Panc1 (cell line): ENCODE measurements around the gene ZHX3.

Experiments used
- POLR2AphosphoS5 ChIP-seq: IDR thresholded peaks from 2 replicates; pipeline ENCODE4 v1.6.1; 2012; ENCODE audit warnings: mild to moderate bottlenecking, low read depth, low read length, moderate library complexity
- TCF7L2 ChIP-seq: IDR thresholded peaks from 2 replicates; pipeline ENCODE4 v1.6.1; 2011; ENCODE audit warnings: mild to moderate bottlenecking, low read depth, low read length, inconsistent platforms
- TF ChIP-seq, protein P1 (sequence below): fragments of 450-650 bp; IDR thresholded peaks from 2 replicates; pipeline ENCODE4 v1.5.1; 2017; ENCODE audit warnings: mild to moderate bottlenecking
- TF ChIP-seq, protein P2 (sequence below), 2 experiments: IDR thresholded peaks; 2 replicates each; pipeline ENCODE4 v1.6.1; 2011 to 2012; ENCODE audit warnings: low read depth in 2 of 2, control low read depth in 1 of 2, low read length in 1 of 2, mild to moderate bottlenecking in 1 of 2, moderate library complexity in 1 of 2; ENCODE audit not compliant: insufficient read depth in 1 of 2

DNA sequence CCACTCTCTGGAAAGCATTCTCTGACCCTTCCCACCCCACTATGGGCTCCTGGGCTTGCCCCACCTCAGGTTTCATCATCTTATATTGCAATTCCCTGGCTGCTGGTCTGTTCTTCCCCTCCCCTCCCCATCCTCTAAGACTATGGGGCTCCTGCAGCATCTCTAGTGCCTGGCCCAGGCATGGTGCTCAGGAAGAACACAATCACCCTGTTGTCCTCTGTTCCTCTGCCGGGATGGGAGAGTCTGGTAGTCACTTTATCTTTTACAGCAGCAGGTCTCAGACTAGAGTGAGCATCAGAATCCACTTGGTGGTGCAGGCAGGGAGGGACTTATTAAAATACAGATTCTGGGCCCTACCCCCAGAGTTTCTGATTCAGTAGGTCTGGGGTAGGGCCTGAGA, 18.1 kb upstream of the ZHX3 start:
- TF ChIP-seq TCF7L2, result no peak
- TF ChIP-seq POLR2AphosphoS5, result no peak
- TF ChIP-seq, protein P1, sequence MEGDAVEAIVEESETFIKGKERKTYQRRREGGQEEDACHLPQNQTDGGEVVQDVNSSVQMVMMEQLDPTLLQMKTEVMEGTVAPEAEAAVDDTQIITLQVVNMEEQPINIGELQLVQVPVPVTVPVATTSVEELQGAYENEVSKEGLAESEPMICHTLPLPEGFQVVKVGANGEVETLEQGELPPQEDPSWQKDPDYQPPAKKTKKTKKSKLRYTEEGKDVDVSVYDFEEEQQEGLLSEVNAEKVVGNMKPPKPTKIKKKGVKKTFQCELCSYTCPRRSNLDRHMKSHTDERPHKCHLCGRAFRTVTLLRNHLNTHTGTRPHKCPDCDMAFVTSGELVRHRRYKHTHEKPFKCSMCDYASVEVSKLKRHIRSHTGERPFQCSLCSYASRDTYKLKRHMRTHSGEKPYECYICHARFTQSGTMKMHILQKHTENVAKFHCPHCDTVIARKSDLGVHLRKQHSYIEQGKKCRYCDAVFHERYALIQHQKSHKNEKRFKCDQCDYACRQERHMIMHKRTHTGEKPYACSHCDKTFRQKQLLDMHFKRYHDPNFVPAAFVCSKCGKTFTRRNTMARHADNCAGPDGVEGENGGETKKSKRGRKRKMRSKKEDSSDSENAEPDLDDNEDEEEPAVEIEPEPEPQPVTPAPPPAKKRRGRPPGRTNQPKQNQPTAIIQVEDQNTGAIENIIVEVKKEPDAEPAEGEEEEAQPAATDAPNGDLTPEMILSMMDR, result no peak
- TF ChIP-seq, protein P2, sequence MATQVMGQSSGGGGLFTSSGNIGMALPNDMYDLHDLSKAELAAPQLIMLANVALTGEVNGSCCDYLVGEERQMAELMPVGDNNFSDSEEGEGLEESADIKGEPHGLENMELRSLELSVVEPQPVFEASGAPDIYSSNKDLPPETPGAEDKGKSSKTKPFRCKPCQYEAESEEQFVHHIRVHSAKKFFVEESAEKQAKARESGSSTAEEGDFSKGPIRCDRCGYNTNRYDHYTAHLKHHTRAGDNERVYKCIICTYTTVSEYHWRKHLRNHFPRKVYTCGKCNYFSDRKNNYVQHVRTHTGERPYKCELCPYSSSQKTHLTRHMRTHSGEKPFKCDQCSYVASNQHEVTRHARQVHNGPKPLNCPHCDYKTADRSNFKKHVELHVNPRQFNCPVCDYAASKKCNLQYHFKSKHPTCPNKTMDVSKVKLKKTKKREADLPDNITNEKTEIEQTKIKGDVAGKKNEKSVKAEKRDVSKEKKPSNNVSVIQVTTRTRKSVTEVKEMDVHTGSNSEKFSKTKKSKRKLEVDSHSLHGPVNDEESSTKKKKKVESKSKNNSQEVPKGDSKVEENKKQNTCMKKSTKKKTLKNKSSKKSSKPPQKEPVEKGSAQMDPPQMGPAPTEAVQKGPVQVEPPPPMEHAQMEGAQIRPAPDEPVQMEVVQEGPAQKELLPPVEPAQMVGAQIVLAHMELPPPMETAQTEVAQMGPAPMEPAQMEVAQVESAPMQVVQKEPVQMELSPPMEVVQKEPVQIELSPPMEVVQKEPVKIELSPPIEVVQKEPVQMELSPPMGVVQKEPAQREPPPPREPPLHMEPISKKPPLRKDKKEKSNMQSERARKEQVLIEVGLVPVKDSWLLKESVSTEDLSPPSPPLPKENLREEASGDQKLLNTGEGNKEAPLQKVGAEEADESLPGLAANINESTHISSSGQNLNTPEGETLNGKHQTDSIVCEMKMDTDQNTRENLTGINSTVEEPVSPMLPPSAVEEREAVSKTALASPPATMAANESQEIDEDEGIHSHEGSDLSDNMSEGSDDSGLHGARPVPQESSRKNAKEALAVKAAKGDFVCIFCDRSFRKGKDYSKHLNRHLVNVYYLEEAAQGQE (IDR thresholded peaks at IDR 0.05; ENCODE audit: insufficient read depth in 1 of 2, low read depth in 2 of 2, low read length in 1 of 2), result no peak
